OCI-LY3 (cell line): Measurements from ENCODE around the gene S100A9.

Source experiments
- H2AFZ ChIP-seq: fragments of 200-600, 300-600 bp; shearing (Covaris generic); 2 replicates; pipeline ENCODE4 v1.6.0; 2014; ENCODE audit warnings: antibody characterized with exemption, low read depth, low read length
- H3K27ac ChIP-seq: fragments of 200-600, 300-600 bp; sonication (generic); 2 replicates; pipeline ENCODE4 v1.5.1; 2014; ENCODE audit warnings: mild to moderate bottlenecking, low read length, moderate library complexity, mixed read lengths
- H3K27me3 ChIP-seq: fragments of 200-600, 300-600 bp; sonication (generic); 2 replicates; pipeline ENCODE4 v1.6.1; 2014; ENCODE audit warnings: low read depth, low read length, mixed read lengths
- H3K36me3 ChIP-seq: fragments of 200-600, 300-600 bp; sonication (generic); replicated peaks from 2 replicates; pipeline ENCODE3; 2014; ENCODE audit warnings: low read depth, low read length, mixed read lengths
- H3K4me1 ChIP-seq: fragments of 300-600, 200-600 bp; sonication (generic); 2 replicates; pipeline ENCODE4 v1.6.1; 2014; ENCODE audit warnings: low read length, mixed read lengths
- H3K4me2 ChIP-seq: fragments of 200-600, 300-600 bp; sonication (generic); 2 replicates; pipeline ENCODE4 v1.6.1; 2014; ENCODE audit warnings: low read length, mixed read lengths
- H3K4me3 ChIP-seq: fragments of 300-600, 200-600 bp; sonication (generic); 2 replicates; pipeline ENCODE4 v1.5.1; 2014; ENCODE audit warnings: antibody characterized with exemption, mild to moderate bottlenecking, low read length, moderate library complexity
- H3K79me2 ChIP-seq: fragments of 300-600, 200-600 bp; shearing (Covaris generic); 2 replicates; pipeline ENCODE4 v1.6.1; 2014; ENCODE audit warnings: mild to moderate bottlenecking, low read length, mixed read lengths
- H3K9ac ChIP-seq: fragments of 300-600, 200-600 bp; shearing (Covaris generic); 2 replicates; pipeline ENCODE4 v1.6.0; 2014; ENCODE audit warnings: mild to moderate bottlenecking, low read length, moderate library complexity
- H3K9me3 ChIP-seq: fragments of 200-600, 300-600 bp; shearing (Covaris generic); 2 replicates; pipeline ENCODE4 v1.6.1; 2014; ENCODE audit warnings: low read length, mixed read lengths; ENCODE audit not compliant: insufficient read depth
- H4K20me1 ChIP-seq: fragments of 200-600, 300-600 bp; sonication (generic); 2 replicates; pipeline ENCODE4 v1.6.1; 2016; ENCODE audit warnings: low read length, mixed read lengths; ENCODE audit not compliant: insufficient read depth
- EZH2phosphoT487 ChIP-seq: fragments of 200-600 bp; shearing (Covaris generic); IDR thresholded peaks from 2 replicates; pipeline ENCODE4 v1.6.1; 2018; ENCODE audit warnings: antibody characterized with exemption, mixed run types, low read depth
- TF ChIP-seq, protein P1 (sequence below): fragments of 200-600, 300-600 bp; sonication (generic); IDR thresholded peaks from 2 replicates; pipeline ENCODE4 v1.5.1; 2014; ENCODE audit warnings: antibody characterized with exemption, low read length, low read depth

The S100A9 gene

DNA sequence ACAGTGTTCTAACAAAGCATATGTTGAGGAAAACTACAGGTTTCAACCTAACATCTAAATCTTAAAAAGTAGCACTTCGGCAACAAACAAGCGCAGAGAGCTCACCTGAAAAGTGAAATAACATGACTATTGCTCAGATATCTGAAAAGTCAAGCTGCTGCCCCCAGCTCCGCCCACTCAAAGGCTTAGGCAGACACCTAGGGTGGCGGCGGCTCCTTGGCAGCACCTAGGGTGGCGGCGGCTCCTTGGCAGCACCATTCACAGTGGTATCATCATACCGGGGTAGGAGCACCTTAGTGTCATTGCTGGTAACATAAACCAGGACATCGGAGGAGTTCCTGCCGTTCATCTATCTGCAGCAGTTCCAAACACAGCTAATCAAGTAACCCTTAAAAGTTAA lies 21.9 kb downstream of the S100A9 start:
- TF ChIP-seq, protein P1, sequence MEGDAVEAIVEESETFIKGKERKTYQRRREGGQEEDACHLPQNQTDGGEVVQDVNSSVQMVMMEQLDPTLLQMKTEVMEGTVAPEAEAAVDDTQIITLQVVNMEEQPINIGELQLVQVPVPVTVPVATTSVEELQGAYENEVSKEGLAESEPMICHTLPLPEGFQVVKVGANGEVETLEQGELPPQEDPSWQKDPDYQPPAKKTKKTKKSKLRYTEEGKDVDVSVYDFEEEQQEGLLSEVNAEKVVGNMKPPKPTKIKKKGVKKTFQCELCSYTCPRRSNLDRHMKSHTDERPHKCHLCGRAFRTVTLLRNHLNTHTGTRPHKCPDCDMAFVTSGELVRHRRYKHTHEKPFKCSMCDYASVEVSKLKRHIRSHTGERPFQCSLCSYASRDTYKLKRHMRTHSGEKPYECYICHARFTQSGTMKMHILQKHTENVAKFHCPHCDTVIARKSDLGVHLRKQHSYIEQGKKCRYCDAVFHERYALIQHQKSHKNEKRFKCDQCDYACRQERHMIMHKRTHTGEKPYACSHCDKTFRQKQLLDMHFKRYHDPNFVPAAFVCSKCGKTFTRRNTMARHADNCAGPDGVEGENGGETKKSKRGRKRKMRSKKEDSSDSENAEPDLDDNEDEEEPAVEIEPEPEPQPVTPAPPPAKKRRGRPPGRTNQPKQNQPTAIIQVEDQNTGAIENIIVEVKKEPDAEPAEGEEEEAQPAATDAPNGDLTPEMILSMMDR, result no peak
- no peak for TF ChIP-seq EZH2phosphoT487

DNA sequence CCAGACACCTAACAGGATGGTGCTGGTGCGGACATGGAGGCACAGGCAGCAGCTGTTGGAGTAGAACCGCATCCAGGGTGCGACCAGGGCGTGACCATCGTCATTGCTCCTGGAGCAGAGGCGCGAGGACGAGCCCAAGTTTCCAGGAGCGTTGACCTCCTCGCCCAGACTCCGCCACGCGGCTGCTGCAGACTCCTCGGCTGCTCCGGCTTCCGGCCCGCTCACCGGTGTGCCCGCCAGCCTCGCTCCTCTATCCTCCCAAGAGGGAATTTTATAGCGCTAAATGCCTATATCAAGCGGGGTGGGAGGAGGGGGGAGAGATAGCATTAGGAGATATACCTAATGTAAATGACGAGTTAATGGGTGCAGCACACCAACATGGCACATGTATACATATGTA lies 23.1 kb downstream of the S100A9 start:
- Histone ChIP-seq H3K36me3 (no peaks in the 10 kb centered on the region), H3K4me2 (no peak overlapping the region), H4K20me1 (no peaks in the 10 kb centered on the region), H3K4me1 (no peaks in the 10 kb centered on the region), H3K4me3 (no peak overlapping the region), H3K9me3 (no peaks in the 10 kb centered on the region), H3K27me3 (peaks cover 72% of the 10 kb centered on the region), H3K9ac (no peak overlapping the region), H2AFZ (no peak overlapping the region), H3K79me2 (no peaks in the 10 kb centered on the region), H3K27ac (no peak overlapping the region)
- TF ChIP-seq, protein P1, result no peak
- TF ChIP-seq EZH2phosphoT487, result no peak

More for the DNA sequence above, 21.9 kb downstream of the S100A9 start:
- Histone ChIP-seq H3K4me1 (no peaks in the 10 kb centered on the region), H3K9ac (no peak overlapping the region), H3K4me3 (no peak overlapping the region), H3K27ac (no peak overlapping the region), H2AFZ (no peak overlapping the region), H3K27me3 (peaks cover 68% of the 10 kb centered on the region), H3K9me3 (no peaks in the 10 kb centered on the region), H3K79me2 (no peaks in the 10 kb centered on the region), H4K20me1 (no peaks in the 10 kb centered on the region), H3K4me2 (no peak overlapping the region), H3K36me3 (no peaks in the 10 kb centered on the region)

DNA sequence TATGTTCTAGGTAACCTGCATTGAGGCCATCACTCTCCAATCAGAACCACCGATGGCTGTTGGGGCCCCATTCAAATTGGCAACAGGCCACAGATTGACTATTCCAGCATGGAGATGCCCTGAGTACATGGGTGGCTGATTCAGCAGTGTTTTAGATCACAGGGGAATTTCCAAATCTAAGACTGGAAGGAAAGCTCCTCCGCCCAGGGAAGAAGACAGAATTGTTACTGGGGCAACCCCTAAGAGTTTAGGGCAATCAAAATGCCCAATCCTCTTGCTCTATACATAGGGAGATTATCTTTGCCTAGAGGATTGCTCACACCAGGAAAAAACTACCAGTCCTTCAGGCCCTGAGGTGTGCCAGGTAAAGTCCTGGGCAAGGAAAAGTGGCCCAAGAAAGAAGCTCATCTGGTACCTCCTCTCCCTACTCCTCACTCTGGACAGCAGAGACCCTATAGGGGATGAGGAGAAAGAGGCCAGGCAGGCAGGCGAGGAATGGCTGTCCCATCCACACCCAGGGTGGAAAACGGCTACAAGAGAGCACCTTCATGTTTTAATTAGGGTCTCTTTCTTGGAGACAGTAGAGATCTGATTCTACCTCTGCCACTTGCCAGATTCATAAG lies 27.4 kb downstream of the S100A9 start:
- H3K79me2 ChIP-seq, result no peaks in the 10 kb centered on the region
- no peak overlapping the region for H3K4me3 ChIP-seq
- H3K9me3 ChIP-seq, result no peaks in the 10 kb centered on the region
- no peak for TF ChIP-seq EZH2phosphoT487
- TF ChIP-seq, protein P1, result no peak
- H3K27me3 ChIP-seq, result peaks cover 78% of the 10 kb centered on the region
- H3K27ac ChIP-seq, result no peak overlapping the region
- no peak overlapping the region for H2AFZ ChIP-seq
- H4K20me1 ChIP-seq, result no peaks in the 10 kb centered on the region
- H3K36me3 ChIP-seq, result no peaks in the 10 kb centered on the region
- H3K9ac ChIP-seq, result no peak overlapping the region
- no peaks in the 10 kb centered on the region for H3K4me1 ChIP-seq
- H3K4me2 ChIP-seq, result no peak overlapping the region

DNA sequence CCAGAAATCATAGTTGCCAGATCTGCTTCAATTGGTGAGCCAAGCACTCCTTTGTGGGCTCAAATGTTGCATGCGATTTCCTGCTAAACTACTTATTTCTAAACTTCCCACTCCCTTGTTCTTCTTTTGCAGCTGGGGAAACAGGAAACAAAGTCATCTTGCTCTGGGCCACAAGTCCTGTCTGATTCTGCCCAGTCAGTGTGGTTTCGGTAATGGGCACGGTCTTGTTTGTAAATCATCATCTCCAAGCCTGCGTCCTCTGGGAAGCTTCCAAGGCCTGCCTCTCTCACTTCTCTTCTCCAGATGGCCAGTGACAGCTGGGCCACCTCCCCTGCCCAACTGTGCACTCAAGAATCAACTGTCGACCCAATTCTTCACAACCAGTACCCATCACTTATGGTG lies 28.8 kb downstream of the S100A9 start:
- Histone ChIP-seq H3K4me1 (no peaks in the 10 kb centered on the region), H3K9me3 (no peaks in the 10 kb centered on the region), H3K27ac (no peak overlapping the region), H4K20me1 (no peaks in the 10 kb centered on the region), H3K9ac (no peak overlapping the region), H2AFZ (no peak overlapping the region), H3K27me3 (peaks cover 85% of the 10 kb centered on the region), H3K4me3 (no peak overlapping the region), H3K4me2 (no peak overlapping the region), H3K36me3 (no peaks in the 10 kb centered on the region), H3K79me2 (no peaks in the 10 kb centered on the region)
- TF ChIP-seq EZH2phosphoT487, result no peak
- TF ChIP-seq, protein P1, result no peak
